Osteoblast (primary cell): Measurements from ENCODE around the gene HOMEZ. TPM values are rescaled to one million over a fixed set of nuclear protein-coding genes. Genes with fewer than 3 reads are reported as not detected.

Experiments used
- DNase-seq: peaks from one replicate; pipeline ENCODE4 v3.0.0; 2011; ENCODE audit warnings: low spot score, mixed read lengths; ENCODE audit not compliant: insufficient read length; ENCODE audit errors: missing footprints
- H2AFZ ChIP-seq: 2 replicates; pipeline ENCODE4 v1.6.0; 2011; ENCODE audit warnings: mild to moderate bottlenecking, low read length
- H3K27ac ChIP-seq: 2 replicates; pipeline ENCODE4 v1.5.1; 2011; ENCODE audit warnings: mild to moderate bottlenecking, low read depth, low read length, moderate library complexity
- H3K27me3 ChIP-seq: 2 replicates; pipeline ENCODE4 v1.6.0; 2012; ENCODE audit warnings: mild to moderate bottlenecking, control low read depth, inconsistent platforms, low read length, moderate library complexity; ENCODE audit not compliant: insufficient read depth
- H3K36me3 ChIP-seq: 2 replicates; pipeline ENCODE4 v1.5.1; 2011; ENCODE audit warnings: mild to moderate bottlenecking, low read length, control low read depth, moderate library complexity; ENCODE audit not compliant: insufficient read depth
- H3K4me1 ChIP-seq: 2 replicates; pipeline ENCODE4 v1.5.1; 2011; ENCODE audit warnings: mild to moderate bottlenecking, low read length, control low read depth, moderate library complexity; ENCODE audit not compliant: insufficient read depth
- H3K4me2 ChIP-seq: 2 replicates; pipeline ENCODE4 v1.6.0; 2011; ENCODE audit warnings: mild to moderate bottlenecking, low read length; ENCODE audit not compliant: insufficient read depth
- H3K4me3 ChIP-seq: fragments of 200-600 bp; sonication (generic); 3 replicates; pipeline ENCODE4 v1.5.1; 2012; ENCODE audit warnings: mild to moderate bottlenecking, low read length, inconsistent platforms; ENCODE audit not compliant: insufficient read depth
- H3K79me2 ChIP-seq: 2 replicates; pipeline ENCODE4 v1.6.0; 2012; ENCODE audit warnings: mild to moderate bottlenecking, low read length, control low read depth, inconsistent platforms; ENCODE audit not compliant: insufficient read depth
- H3K9me3 ChIP-seq: 2 replicates; pipeline ENCODE4 v1.5.1; 2011; ENCODE audit warnings: low read depth, low read length, control low read depth
- H4K20me1 ChIP-seq: 2 replicates; pipeline ENCODE4 v1.6.0; 2012; ENCODE audit warnings: mild to moderate bottlenecking, low read length, control low read depth; ENCODE audit not compliant: insufficient read depth
- total RNA-seq: library from RNA; depleted of rRNA; stranded (reverse); fragments of >200 nt; gene quantifications from 2 replicates; pipeline ENCODE4 v1.2.3, GENCODE V29; 2012
- TF ChIP-seq, protein P1 (sequence below): IDR thresholded peaks from 2 replicates; pipeline ENCODE4 v1.5.1; 2011; ENCODE audit warnings: mild to moderate bottlenecking, low read depth, low read length, moderate library complexity; ENCODE audit errors: extremely low read depth

The HOMEZ gene
- total RNA-seq, 1 donor, result 5.4 TPM

DNA sequence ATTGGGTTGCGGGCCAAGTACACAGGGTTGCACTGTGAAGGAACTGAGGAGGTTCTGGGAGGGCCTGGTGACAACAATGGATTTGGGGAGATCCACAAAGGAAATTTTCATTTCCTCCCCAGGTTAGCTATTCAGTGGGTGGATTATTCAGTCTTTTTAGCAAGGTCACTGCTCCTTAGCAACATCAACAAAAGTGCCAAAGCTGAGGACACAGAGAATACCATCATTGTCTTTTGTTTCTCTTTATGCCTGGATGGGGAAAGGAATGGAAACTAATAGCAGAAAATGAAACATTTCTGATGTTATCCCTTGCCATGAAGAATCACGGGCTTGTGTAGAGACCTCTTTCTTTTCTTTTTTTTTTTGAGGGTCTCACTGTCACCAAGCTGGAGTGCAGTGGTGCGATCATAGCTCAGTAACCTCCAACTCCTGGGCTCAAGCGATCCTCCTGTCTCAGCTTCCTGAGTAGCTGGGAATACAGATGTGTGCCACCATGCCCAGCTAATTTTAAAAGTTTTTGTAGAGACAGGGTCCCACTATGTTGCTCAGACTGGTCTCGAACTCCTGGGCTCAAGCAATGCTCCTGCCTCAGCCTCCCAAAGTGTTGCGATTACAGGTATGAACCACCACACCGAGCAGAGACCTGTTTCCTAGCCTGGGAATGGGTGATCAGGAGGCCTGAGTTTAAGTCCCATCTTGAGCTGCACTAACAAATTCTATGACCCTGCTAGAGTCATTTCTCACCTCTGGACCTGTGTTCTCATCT lies 10.3 kb upstream of the HOMEZ start:
- H3K4me2 ChIP-seq, result no peak overlapping the region
- H3K27me3 ChIP-seq, result peaks cover 8% of the 10 kb centered on the region
- TF ChIP-seq, protein P1, sequence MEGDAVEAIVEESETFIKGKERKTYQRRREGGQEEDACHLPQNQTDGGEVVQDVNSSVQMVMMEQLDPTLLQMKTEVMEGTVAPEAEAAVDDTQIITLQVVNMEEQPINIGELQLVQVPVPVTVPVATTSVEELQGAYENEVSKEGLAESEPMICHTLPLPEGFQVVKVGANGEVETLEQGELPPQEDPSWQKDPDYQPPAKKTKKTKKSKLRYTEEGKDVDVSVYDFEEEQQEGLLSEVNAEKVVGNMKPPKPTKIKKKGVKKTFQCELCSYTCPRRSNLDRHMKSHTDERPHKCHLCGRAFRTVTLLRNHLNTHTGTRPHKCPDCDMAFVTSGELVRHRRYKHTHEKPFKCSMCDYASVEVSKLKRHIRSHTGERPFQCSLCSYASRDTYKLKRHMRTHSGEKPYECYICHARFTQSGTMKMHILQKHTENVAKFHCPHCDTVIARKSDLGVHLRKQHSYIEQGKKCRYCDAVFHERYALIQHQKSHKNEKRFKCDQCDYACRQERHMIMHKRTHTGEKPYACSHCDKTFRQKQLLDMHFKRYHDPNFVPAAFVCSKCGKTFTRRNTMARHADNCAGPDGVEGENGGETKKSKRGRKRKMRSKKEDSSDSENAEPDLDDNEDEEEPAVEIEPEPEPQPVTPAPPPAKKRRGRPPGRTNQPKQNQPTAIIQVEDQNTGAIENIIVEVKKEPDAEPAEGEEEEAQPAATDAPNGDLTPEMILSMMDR, result no peak
- H3K36me3 ChIP-seq, result no peaks in the 10 kb centered on the region
- H4K20me1 ChIP-seq, result no peaks in the 10 kb centered on the region
- H3K79me2 ChIP-seq, result peaks cover 5% of the 10 kb centered on the region
- H3K4me3 ChIP-seq, result no peak overlapping the region
- H3K9me3 ChIP-seq, result no peaks in the 10 kb centered on the region
- H3K4me1 ChIP-seq, result peaks cover 29% of the 10 kb centered on the region
- no peak overlapping the region for H2AFZ ChIP-seq
- DNase-seq, result no peak
- no peak overlapping the region for H3K27ac ChIP-seq

DNA sequence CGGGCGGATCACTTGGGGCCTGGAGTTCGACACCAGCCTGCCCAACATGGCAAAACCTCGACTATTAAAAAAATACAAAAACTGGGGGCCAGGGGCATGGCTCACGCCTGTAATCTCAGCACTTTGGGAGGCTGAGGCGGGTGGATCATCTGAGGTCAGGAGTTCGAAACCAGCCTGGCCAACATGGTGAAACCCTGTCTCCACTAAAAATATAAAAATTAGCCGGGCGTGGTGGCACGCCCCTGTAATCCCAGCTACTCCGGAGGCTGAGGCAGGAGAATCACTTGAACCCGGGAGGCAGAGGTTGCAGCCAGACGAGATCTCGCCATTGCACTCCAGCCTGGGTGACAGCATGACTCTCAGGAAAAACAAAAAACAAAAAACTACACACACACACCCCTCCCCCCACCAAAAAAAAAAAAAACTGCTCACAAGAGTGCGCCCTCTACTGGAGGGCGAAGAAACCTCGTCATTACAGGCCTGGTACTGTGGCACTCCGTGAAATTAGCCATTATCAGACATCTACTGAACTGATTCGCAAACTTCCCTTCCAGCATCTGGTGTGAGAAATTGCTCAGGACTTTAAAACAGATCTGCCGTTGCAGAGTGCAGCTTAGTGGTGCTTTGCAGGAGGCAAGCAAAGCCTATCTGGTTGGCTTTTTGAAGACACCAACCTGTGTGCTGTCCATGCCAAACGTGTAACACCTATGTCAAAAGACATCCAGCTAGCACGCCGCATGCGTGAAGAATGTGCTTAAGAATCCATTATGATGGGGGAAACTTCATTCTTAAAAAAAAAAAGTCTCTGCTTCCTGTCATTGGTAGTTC lies 9.0 kb upstream of the HOMEZ start:
- H3K4me2 ChIP-seq, result peak overlapping the region; percentile 19

DNA sequence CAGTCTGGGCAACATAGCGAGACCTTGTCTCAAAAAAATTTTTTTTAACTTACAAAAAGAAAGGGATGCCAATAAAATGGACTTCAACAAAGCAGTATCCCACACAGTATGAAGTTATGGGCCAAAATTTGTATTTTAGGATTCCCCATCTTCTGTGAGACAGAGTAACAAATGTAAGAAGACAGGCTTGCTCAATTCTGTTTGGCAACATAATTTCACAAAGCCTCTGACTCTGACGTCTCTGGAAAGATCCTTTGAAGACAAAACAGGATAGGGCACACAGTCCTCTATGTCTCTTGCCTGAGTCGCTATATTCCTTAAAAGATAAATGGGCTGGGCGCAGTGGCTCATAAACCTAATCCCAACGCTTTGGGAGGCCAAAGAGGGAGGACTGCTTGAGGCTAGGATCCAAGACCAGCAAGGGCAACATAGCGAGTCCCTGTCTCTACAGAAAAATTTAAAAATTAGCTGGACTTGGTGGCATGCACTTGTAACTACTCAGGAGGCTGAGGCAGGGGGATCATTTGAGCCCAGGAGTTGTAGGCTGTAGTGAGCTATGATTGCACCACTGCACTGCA lies 1.1 kb upstream of the HOMEZ start:
- H4K20me1 ChIP-seq, result peaks cover 2% of the 10 kb centered on the region
- H3K27me3 ChIP-seq, result peaks cover 15% of the 10 kb centered on the region
- peaks cover 16% of the 10 kb centered on the region for H3K4me1 ChIP-seq
- no peaks in the 10 kb centered on the region for H3K36me3 ChIP-seq
- peaks cover 19% of the 10 kb centered on the region for H3K79me2 ChIP-seq
- H2AFZ ChIP-seq, result peak overlapping the region; percentile 98
- TF ChIP-seq, protein P1, result no peak
- no peak for DNase-seq
- peak overlapping the region; percentile 94 for H3K4me3 ChIP-seq
- H3K4me2 ChIP-seq, result peak overlapping the region; percentile 92
- no peaks in the 10 kb centered on the region for H3K9me3 ChIP-seq
- H3K27ac ChIP-seq, result peak overlapping the region; percentile 69

More for the DNA sequence above, 9.0 kb upstream of the HOMEZ start:
- no peak for DNase-seq
- Histone ChIP-seq H3K27ac (no peak overlapping the region), H3K36me3 (no peaks in the 10 kb centered on the region), H3K79me2 (peaks cover 1% of the 10 kb centered on the region), H3K27me3 (peaks cover 9% of the 10 kb centered on the region), H3K4me3 (no peak overlapping the region), H2AFZ (peak overlapping the region; percentile 3), H3K4me1 (peaks cover 21% of the 10 kb centered on the region), H4K20me1 (no peaks in the 10 kb centered on the region), H3K9me3 (no peaks in the 10 kb centered on the region)
- TF ChIP-seq, protein P1, result peak; percentile 88

DNA sequence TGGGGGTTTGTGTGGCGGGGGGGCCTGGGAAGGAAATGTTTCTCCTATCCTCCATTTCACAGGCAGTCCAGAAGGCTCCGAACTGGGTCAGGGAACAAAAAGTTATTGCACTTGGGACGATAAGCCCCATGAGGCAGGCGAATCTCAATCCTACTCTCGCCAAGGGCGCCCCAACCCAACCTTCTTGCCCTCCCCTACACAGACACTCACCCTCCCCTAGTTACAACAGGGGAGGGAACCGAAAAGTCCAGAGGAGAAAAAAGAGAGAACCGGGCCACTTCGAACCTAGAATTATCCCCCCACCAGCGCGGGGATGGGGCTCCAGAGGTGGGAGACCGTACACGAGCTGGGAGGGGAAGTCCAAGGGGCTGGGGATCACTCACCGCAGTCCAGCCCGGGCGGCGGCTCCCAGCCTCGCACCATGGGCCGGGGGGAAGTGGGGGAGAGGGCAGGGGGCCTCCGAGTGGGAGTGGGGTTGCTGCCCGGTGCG lies 357 bp downstream of the HOMEZ start:
- H3K27ac ChIP-seq, result peak overlapping the region; percentile 54
- DNase-seq, result no peak
- peak overlapping the region; percentile 93 for H3K4me2 ChIP-seq
- H3K9me3 ChIP-seq, result no peaks in the 10 kb centered on the region
- H4K20me1 ChIP-seq, result peaks cover 2% of the 10 kb centered on the region
- peaks cover 15% of the 10 kb centered on the region for H3K27me3 ChIP-seq
- no peaks in the 10 kb centered on the region for H3K36me3 ChIP-seq
- H3K4me1 ChIP-seq, result peaks cover 16% of the 10 kb centered on the region
- peak overlapping the region; percentile 98 for H2AFZ ChIP-seq
- TF ChIP-seq, protein P1, result no peak
- peaks cover 19% of the 10 kb centered on the region for H3K79me2 ChIP-seq
- H3K4me3 ChIP-seq, result peak overlapping the region; percentile 94
